ENCODE data around the gene WDR48. TPM values are rescaled to one million over a fixed set of nuclear protein-coding genes. Genes with fewer than 3 reads are reported as not detected.

Gene WDR48
- polyA plus RNA-seq, 1 experiment: 20.1 TPM

- ChIA-PET POLR2A (no interaction called here), CTCF (interaction anchor here (0.5 kb wide), 1 partner anchor 12 kb away, joined by 3 read pairs; no protein-coding TSS in a partner anchor)
- TF ChIP-seq CTCF (IDR thresholded peaks at IDR 0.05; ENCODE audit: insufficient read depth, low read depth, low read length): no peak
These were observed 37.8 kb upstream of the WDR48 start for GRCh38 chr3:39013921-39014509.

GRCh38 chr3:39015418-39015817 lies 36.4 kb upstream of the WDR48 start:
- H3K36me3 ChIP-seq (ENCODE audit: control insufficient read depth, insufficient read depth, low read length): no peaks in the 10 kb centered on the region
- no peak for TF ChIP-seq CTCF (IDR thresholded peaks at IDR 0.05; ENCODE audit: insufficient read depth, low read depth, low read length)
- DNase-seq (ENCODE audit: low read depth): no peak
- ChIA-PET POLR2A (no interaction called here), CTCF (interaction anchor here (0.7 to 1.3 kb wide), 2 partner anchors 11 to 15 kb away, joined by 3 to 5 read pairs; no protein-coding TSS in a partner anchor)
- no peak overlapping the region for H3K4me3 ChIP-seq (ENCODE audit: low read depth, low read length)
- peaks cover under 1% of the 10 kb centered on the region; the same call in 1 of the 2 replicates for H3K27me3 ChIP-seq (ENCODE audit: control insufficient read depth, insufficient read depth, low read length)

More at GRCh38 chr3:39013921-39014509, 37.8 kb upstream of the WDR48 start:
- no peaks in the 10 kb centered on the region for H3K36me3 ChIP-seq (ENCODE audit: control insufficient read depth, insufficient read depth, low read length)
- no peaks in the 10 kb centered on the region for H3K27me3 ChIP-seq (ENCODE audit: control insufficient read depth, insufficient read depth, low read length)
- DNase-seq (ENCODE audit: low read depth): no peak
- H3K4me3 ChIP-seq (ENCODE audit: low read depth, low read length): no peak overlapping the region

- DNase-seq (ENCODE audit: low read depth): no peak
- CTCF ChIA-PET: interaction anchor here (0.8 to 1.3 kb wide), 2 partner anchors 61 to 176 kb away, joined by 3 read pairs; no protein-coding TSS in a partner anchor
- POLR2A ChIA-PET: no interaction called here
- Histone ChIP-seq H3K27me3 (ENCODE audit: control insufficient read depth, insufficient read depth, low read length) (peaks cover 2% of the 10 kb centered on the region), H3K36me3 (ENCODE audit: control insufficient read depth, insufficient read depth, low read length) (no peaks in the 10 kb centered on the region), H3K4me3 (ENCODE audit: low read depth, low read length) (no peak overlapping the region)
- no peak for TF ChIP-seq CTCF (IDR thresholded peaks at IDR 0.05; ENCODE audit: insufficient read depth, low read depth, low read length)
These were observed 32.5 kb upstream of the WDR48 start for GRCh38 chr3:39019299-39019698.

GRCh38 chr3:39021029-39021428 lies 30.8 kb upstream of the WDR48 start:
- Histone ChIP-seq H3K27me3 (ENCODE audit: control insufficient read depth, insufficient read depth, low read length) (peaks cover 2% of the 10 kb centered on the region), H3K36me3 (ENCODE audit: control insufficient read depth, insufficient read depth, low read length) (no peaks in the 10 kb centered on the region), H3K4me3 (ENCODE audit: low read depth, low read length) (no peak overlapping the region)
- no peak for TF ChIP-seq CTCF (IDR thresholded peaks at IDR 0.05; ENCODE audit: insufficient read depth, low read depth, low read length)
- ChIA-PET POLR2A (no interaction called here), CTCF (interaction anchor here (1.3 to 3.3 kb wide), 2 partner anchors 8 to 21 kb away, joined by 4 to 9 read pairs; no protein-coding TSS in a partner anchor)
- no peak for DNase-seq (ENCODE audit: low read depth)

- H3K4me3 ChIP-seq (ENCODE audit: low read depth, low read length): no peak overlapping the region
- H3K27me3 ChIP-seq (ENCODE audit: control insufficient read depth, insufficient read depth, low read length): peaks cover 3% of the 10 kb centered on the region
- ChIA-PET CTCF (interaction anchor here (1.3 to 3.3 kb wide), 3 partner anchors 8 to 22 kb away, joined by 4 to 9 read pairs (median 9); no protein-coding TSS in a partner anchor), POLR2A (no interaction called here)
- no peak for TF ChIP-seq CTCF (IDR thresholded peaks at IDR 0.05; ENCODE audit: insufficient read depth, low read depth, low read length)
- H3K36me3 ChIP-seq (ENCODE audit: control insufficient read depth, insufficient read depth, low read length): no peaks in the 10 kb centered on the region
- DNase-seq (ENCODE audit: low read depth): no peak
These were observed 30.1 kb upstream of the WDR48 start for GRCh38 chr3:39021465-39022285.
